ENCODE results near the gene ETFA. TPM values are rescaled to one million over a fixed set of nuclear protein-coding genes. Genes with fewer than 3 reads are reported as not detected.

ETFA gene
- total RNA-seq, 1 donor from 2014 or later, result 157 TPM

GRCh38 chr15:76187163-76187562 lies 124.1 kb downstream of the ETFA start:
- intact Hi-C loops (cut with micrococcal nuclease), result no loop called here

GRCh38 chr15:76185716-76186115 lies 125.6 kb downstream of the ETFA start:
- H3K36me3 Mint-ChIP-seq (ENCODE audit: low read depth), result no peaks in the 10 kb centered on the region
- intact Hi-C loops (cut with micrococcal nuclease), result no loop called here
- H3K4me3 Mint-ChIP-seq (ENCODE audit: low read depth), result no peak overlapping the region
- H3K27me3 Mint-ChIP-seq (ENCODE audit: low read depth), result peaks cover 43% of the 10 kb centered on the region
- H3K4me1 Mint-ChIP-seq (ENCODE audit: low read depth), result peaks cover 13% of the 10 kb centered on the region
- DNase-seq (ENCODE audit: low spot score), result no peak
- no peaks in the 10 kb centered on the region for H3K9me3 Mint-ChIP-seq
- H3K27ac Mint-ChIP-seq, result no peak overlapping the region

More at GRCh38 chr15:76187163-76187562, 124.1 kb downstream of the ETFA start:
- H3K9me3 Mint-ChIP-seq, result no peaks in the 10 kb centered on the region
- no peaks in the 10 kb centered on the region for H3K36me3 Mint-ChIP-seq (ENCODE audit: low read depth)
- no peak overlapping the region for H3K4me3 Mint-ChIP-seq (ENCODE audit: low read depth)
- H3K27ac Mint-ChIP-seq, result no peak overlapping the region
- no peak for DNase-seq (ENCODE audit: low spot score)
- peaks cover 9% of the 10 kb centered on the region for H3K4me1 Mint-ChIP-seq (ENCODE audit: low read depth)
- H3K27me3 Mint-ChIP-seq (ENCODE audit: low read depth), result peaks cover 39% of the 10 kb centered on the region

- H3K4me3 Mint-ChIP-seq (ENCODE audit: low read depth), result no peak overlapping the region
- H3K27ac Mint-ChIP-seq, result no peak overlapping the region
- peaks cover 10% of the 10 kb centered on the region for H3K4me1 Mint-ChIP-seq (ENCODE audit: low read depth)
- peaks cover 41% of the 10 kb centered on the region for H3K27me3 Mint-ChIP-seq (ENCODE audit: low read depth)
- DNase-seq (ENCODE audit: low spot score), result no peak
- intact Hi-C loops (cut with micrococcal nuclease), result no loop called here
- H3K9me3 Mint-ChIP-seq, result no peaks in the 10 kb centered on the region
- H3K36me3 Mint-ChIP-seq (ENCODE audit: low read depth), result no peaks in the 10 kb centered on the region
Measured at GRCh38 chr15:76184650-76185035, 126.6 kb downstream of the ETFA start.

GRCh38 chr15:76183930-76184649 lies 127.2 kb downstream of the ETFA start:
- Mint-ChIP-seq H3K27me3 (ENCODE audit: low read depth) (peaks cover 42% of the 10 kb centered on the region), H3K4me1 (ENCODE audit: low read depth) (peaks cover 10% of the 10 kb centered on the region), H3K36me3 (ENCODE audit: low read depth) (no peaks in the 10 kb centered on the region), H3K27ac (no peak overlapping the region), H3K9me3 (no peaks in the 10 kb centered on the region), H3K4me3 (ENCODE audit: low read depth) (no peak overlapping the region)
- DNase-seq (ENCODE audit: low spot score), result no peak
- intact Hi-C loops (cut with micrococcal nuclease), result no loop called here

- no peak overlapping the region for H3K27ac Mint-ChIP-seq
- peaks cover 10% of the 10 kb centered on the region for H3K4me1 Mint-ChIP-seq (ENCODE audit: low read depth)
- H3K4me3 Mint-ChIP-seq (ENCODE audit: low read depth), result no peak overlapping the region
- intact Hi-C loops (cut with micrococcal nuclease), result no loop called here
- no peaks in the 10 kb centered on the region for H3K36me3 Mint-ChIP-seq (ENCODE audit: low read depth)
- H3K27me3 Mint-ChIP-seq (ENCODE audit: low read depth), result peaks cover 51% of the 10 kb centered on the region
- H3K9me3 Mint-ChIP-seq, result no peaks in the 10 kb centered on the region
- DNase-seq (ENCODE audit: low spot score), result peak; percentile 29
Measured at GRCh38 chr15:76181705-76182107, 129.6 kb downstream of the ETFA start.

GRCh38 chr15:76180321-76180720 lies 130.9 kb downstream of the ETFA start:
- peaks cover 44% of the 10 kb centered on the region for H3K27me3 Mint-ChIP-seq (ENCODE audit: low read depth)
- H3K36me3 Mint-ChIP-seq (ENCODE audit: low read depth), result no peaks in the 10 kb centered on the region
- no peak for DNase-seq (ENCODE audit: low spot score)
- intact Hi-C loops (cut with micrococcal nuclease), result no loop called here
- H3K4me3 Mint-ChIP-seq (ENCODE audit: low read depth), result no peak overlapping the region
- no peak overlapping the region for H3K27ac Mint-ChIP-seq
- peaks cover 10% of the 10 kb centered on the region for H3K4me1 Mint-ChIP-seq (ENCODE audit: low read depth)
- H3K9me3 Mint-ChIP-seq, result no peaks in the 10 kb centered on the region

- DNase-seq (ENCODE audit: low spot score), result no peak
- peaks cover 37% of the 10 kb centered on the region for H3K27me3 Mint-ChIP-seq (ENCODE audit: low read depth)
- no peaks in the 10 kb centered on the region for H3K9me3 Mint-ChIP-seq
- H3K4me3 Mint-ChIP-seq (ENCODE audit: low read depth), result no peak overlapping the region
- peaks cover 10% of the 10 kb centered on the region for H3K4me1 Mint-ChIP-seq (ENCODE audit: low read depth)
- intact Hi-C loops (cut with micrococcal nuclease), result no loop called here
- H3K36me3 Mint-ChIP-seq (ENCODE audit: low read depth), result no peaks in the 10 kb centered on the region
- no peak overlapping the region for H3K27ac Mint-ChIP-seq
Measured at GRCh38 chr15:76179023-76179422, 132.2 kb downstream of the ETFA start.

- peaks cover 37% of the 10 kb centered on the region for H3K27me3 Mint-ChIP-seq (ENCODE audit: low read depth)
- H3K9me3 Mint-ChIP-seq, result no peaks in the 10 kb centered on the region
- H3K4me1 Mint-ChIP-seq (ENCODE audit: low read depth), result peaks cover 10% of the 10 kb centered on the region
- intact Hi-C loops (cut with micrococcal nuclease), result no loop called here
- no peak for DNase-seq (ENCODE audit: low spot score)
- no peaks in the 10 kb centered on the region for H3K36me3 Mint-ChIP-seq (ENCODE audit: low read depth)
- no peak overlapping the region for H3K27ac Mint-ChIP-seq
- no peak overlapping the region for H3K4me3 Mint-ChIP-seq (ENCODE audit: low read depth)
Measured at GRCh38 chr15:76178296-76179000, 132.8 kb downstream of the ETFA start.

GRCh38 chr15:76177491-76178040 lies 133.7 kb downstream of the ETFA start:
- no peak for DNase-seq (ENCODE audit: low spot score)
- intact Hi-C loops (cut with micrococcal nuclease), result no loop called here
- no peak overlapping the region for H3K27ac Mint-ChIP-seq
- no peaks in the 10 kb centered on the region for H3K9me3 Mint-ChIP-seq
- peaks cover 10% of the 10 kb centered on the region for H3K4me1 Mint-ChIP-seq (ENCODE audit: low read depth)
- H3K36me3 Mint-ChIP-seq (ENCODE audit: low read depth), result no peaks in the 10 kb centered on the region
- no peak overlapping the region for H3K4me3 Mint-ChIP-seq (ENCODE audit: low read depth)
- H3K27me3 Mint-ChIP-seq (ENCODE audit: low read depth), result peaks cover 38% of the 10 kb centered on the region

GRCh38 chr15:76176487-76177085 lies 134.7 kb downstream of the ETFA start:
- DNase-seq (ENCODE audit: low spot score), result no peak
- no peaks in the 10 kb centered on the region for H3K9me3 Mint-ChIP-seq
- intact Hi-C loops (cut with micrococcal nuclease), result no loop called here

GRCh38 chr15:76176059-76176458 lies 135.2 kb downstream of the ETFA start:
- no peaks in the 10 kb centered on the region for H3K36me3 Mint-ChIP-seq (ENCODE audit: low read depth)
- no peaks in the 10 kb centered on the region for H3K9me3 Mint-ChIP-seq
- no peaks in the 10 kb centered on the region for H3K4me1 Mint-ChIP-seq (ENCODE audit: low read depth)
- intact Hi-C loops (cut with micrococcal nuclease), result no loop called here
- no peak overlapping the region for H3K4me3 Mint-ChIP-seq (ENCODE audit: low read depth)
- no peak for DNase-seq (ENCODE audit: low spot score)
- peaks cover 34% of the 10 kb centered on the region for H3K27me3 Mint-ChIP-seq (ENCODE audit: low read depth)
- H3K27ac Mint-ChIP-seq, result no peak overlapping the region

More at GRCh38 chr15:76176487-76177085, 134.7 kb downstream of the ETFA start:
- Mint-ChIP-seq H3K27me3 (ENCODE audit: low read depth) (peaks cover 38% of the 10 kb centered on the region), H3K36me3 (ENCODE audit: low read depth) (no peaks in the 10 kb centered on the region), H3K4me1 (ENCODE audit: low read depth) (peaks cover 5% of the 10 kb centered on the region), H3K4me3 (ENCODE audit: low read depth) (no peak overlapping the region), H3K27ac (no peak overlapping the region)

- no peak overlapping the region for H3K4me3 Mint-ChIP-seq (ENCODE audit: low read depth)
- H3K27ac Mint-ChIP-seq, result no peak overlapping the region
- H3K27me3 Mint-ChIP-seq (ENCODE audit: low read depth), result peaks cover 34% of the 10 kb centered on the region
- DNase-seq (ENCODE audit: low spot score), result no peak
- intact Hi-C loops (cut with micrococcal nuclease), result no loop called here
- no peaks in the 10 kb centered on the region for H3K36me3 Mint-ChIP-seq (ENCODE audit: low read depth)
- no peaks in the 10 kb centered on the region for H3K9me3 Mint-ChIP-seq
- H3K4me1 Mint-ChIP-seq (ENCODE audit: low read depth), result no peaks in the 10 kb centered on the region
Measured at GRCh38 chr15:76175442-76175841, 135.8 kb downstream of the ETFA start.

- no peak for DNase-seq (ENCODE audit: low spot score)
- intact Hi-C loops (cut with micrococcal nuclease), result no loop called here
- no peaks in the 10 kb centered on the region for H3K9me3 Mint-ChIP-seq
- no peak overlapping the region for H3K4me3 Mint-ChIP-seq (ENCODE audit: low read depth)
- no peaks in the 10 kb centered on the region for H3K4me1 Mint-ChIP-seq (ENCODE audit: low read depth)
- peaks cover 28% of the 10 kb centered on the region for H3K27me3 Mint-ChIP-seq (ENCODE audit: low read depth)
- H3K36me3 Mint-ChIP-seq (ENCODE audit: low read depth), result no peaks in the 10 kb centered on the region
- no peak overlapping the region for H3K27ac Mint-ChIP-seq
Measured at GRCh38 chr15:76174654-76175053, 136.6 kb downstream of the ETFA start.
